ENCODE measurements around the gene GRIK4. TPM values are rescaled to one million over a fixed set of nuclear protein-coding genes. Genes with fewer than 3 reads are reported as not detected.

GRIK4 gene
- total RNA-seq, 1 donor from 2014 or later = 4.5 TPM

- peaks cover 5% of the 10 kb centered on the region for H3K27me3 Mint-ChIP-seq (ENCODE audit: unreplicated experiment)
- no peak for DNase-seq (ENCODE audit: low spot score)
- no peaks in the 10 kb centered on the region for H3K9me3 Mint-ChIP-seq (ENCODE audit: unreplicated experiment)
- TF ChIP-seq, protein P1, sequence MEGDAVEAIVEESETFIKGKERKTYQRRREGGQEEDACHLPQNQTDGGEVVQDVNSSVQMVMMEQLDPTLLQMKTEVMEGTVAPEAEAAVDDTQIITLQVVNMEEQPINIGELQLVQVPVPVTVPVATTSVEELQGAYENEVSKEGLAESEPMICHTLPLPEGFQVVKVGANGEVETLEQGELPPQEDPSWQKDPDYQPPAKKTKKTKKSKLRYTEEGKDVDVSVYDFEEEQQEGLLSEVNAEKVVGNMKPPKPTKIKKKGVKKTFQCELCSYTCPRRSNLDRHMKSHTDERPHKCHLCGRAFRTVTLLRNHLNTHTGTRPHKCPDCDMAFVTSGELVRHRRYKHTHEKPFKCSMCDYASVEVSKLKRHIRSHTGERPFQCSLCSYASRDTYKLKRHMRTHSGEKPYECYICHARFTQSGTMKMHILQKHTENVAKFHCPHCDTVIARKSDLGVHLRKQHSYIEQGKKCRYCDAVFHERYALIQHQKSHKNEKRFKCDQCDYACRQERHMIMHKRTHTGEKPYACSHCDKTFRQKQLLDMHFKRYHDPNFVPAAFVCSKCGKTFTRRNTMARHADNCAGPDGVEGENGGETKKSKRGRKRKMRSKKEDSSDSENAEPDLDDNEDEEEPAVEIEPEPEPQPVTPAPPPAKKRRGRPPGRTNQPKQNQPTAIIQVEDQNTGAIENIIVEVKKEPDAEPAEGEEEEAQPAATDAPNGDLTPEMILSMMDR (IDR thresholded peaks at IDR 0.05; ENCODE audit: unreplicated experiment) = no peak
- H3K4me3 Mint-ChIP-seq (ENCODE audit: unreplicated experiment) = no peak overlapping the region
- H3K36me3 Mint-ChIP-seq (ENCODE audit: low read depth, unreplicated experiment) = peaks cover 10% of the 10 kb centered on the region
- H3K4me1 Mint-ChIP-seq (ENCODE audit: unreplicated experiment) = peaks cover 8% of the 10 kb centered on the region
- no peak overlapping the region for H3K27ac Mint-ChIP-seq (ENCODE audit: unreplicated experiment)
These were observed 366.3 kb downstream of the GRIK4 start for GRCh38 chr11:120877746-120878365.

DNA sequence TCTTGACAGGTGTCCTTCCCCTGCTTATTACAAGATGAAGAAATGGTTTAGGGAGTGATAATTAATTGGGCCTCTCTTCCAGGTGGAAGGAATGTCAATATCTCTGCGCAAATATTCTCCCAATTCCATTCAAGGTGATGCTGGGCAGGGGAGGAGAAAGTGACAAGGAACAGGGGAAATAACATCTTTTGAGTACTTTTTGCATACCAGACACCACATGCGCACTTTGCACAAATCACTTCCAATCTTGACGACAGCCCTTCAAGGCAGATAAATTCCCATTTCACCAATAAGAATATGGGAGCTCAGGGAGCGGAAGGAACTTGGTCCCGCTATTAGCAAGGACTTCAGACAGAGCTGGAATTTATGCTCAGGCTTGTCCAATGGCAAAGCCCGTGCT, 367.2 kb downstream of the GRIK4 start:
- Mint-ChIP-seq H3K36me3 (ENCODE audit: low read depth, unreplicated experiment) (peaks cover 10% of the 10 kb centered on the region), H3K27me3 (ENCODE audit: unreplicated experiment) (peaks cover 6% of the 10 kb centered on the region), H3K4me3 (ENCODE audit: unreplicated experiment) (no peak overlapping the region), H3K4me1 (ENCODE audit: unreplicated experiment) (peaks cover 16% of the 10 kb centered on the region), H3K9me3 (ENCODE audit: unreplicated experiment) (no peaks in the 10 kb centered on the region), H3K27ac (ENCODE audit: unreplicated experiment) (no peak overlapping the region)
- no peak for DNase-seq (ENCODE audit: low spot score)
- TF ChIP-seq, protein P1 (IDR thresholded peaks at IDR 0.05; ENCODE audit: unreplicated experiment) = no peak

- no peaks in the 10 kb centered on the region for H3K9me3 Mint-ChIP-seq (ENCODE audit: unreplicated experiment)
- H3K27me3 Mint-ChIP-seq (ENCODE audit: unreplicated experiment) = peaks cover 6% of the 10 kb centered on the region
- H3K36me3 Mint-ChIP-seq (ENCODE audit: low read depth, unreplicated experiment) = peaks cover 9% of the 10 kb centered on the region
- no peak overlapping the region for H3K4me3 Mint-ChIP-seq (ENCODE audit: unreplicated experiment)
- H3K27ac Mint-ChIP-seq (ENCODE audit: unreplicated experiment) = no peak overlapping the region
- no peak for DNase-seq (ENCODE audit: low spot score)
- peaks cover 26% of the 10 kb centered on the region for H3K4me1 Mint-ChIP-seq (ENCODE audit: unreplicated experiment)
- TF ChIP-seq, protein P1 (IDR thresholded peaks at IDR 0.05; ENCODE audit: unreplicated experiment) = no peak
These were observed 369.1 kb downstream of the GRIK4 start for GRCh38 chr11:120880498-120881175.

DNA sequence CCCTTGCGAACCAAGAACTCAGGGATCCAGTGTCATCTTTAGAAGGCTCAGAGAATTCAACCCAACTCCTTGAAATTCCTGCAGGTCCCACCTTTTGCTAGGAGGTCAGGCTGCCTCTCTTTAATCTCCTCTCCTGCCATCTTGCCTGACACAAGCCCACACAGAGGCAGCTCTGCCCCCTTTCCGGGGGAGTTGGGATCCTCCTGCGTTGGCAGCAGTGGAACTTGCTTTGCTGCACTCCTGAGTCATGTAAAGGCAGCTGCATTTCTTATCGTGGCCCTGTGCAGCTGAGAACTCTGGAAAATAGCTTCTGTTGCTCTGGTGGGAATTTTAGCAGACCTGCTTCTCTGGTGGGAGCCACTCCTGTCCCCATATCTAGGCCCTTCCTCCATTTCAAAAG, 370.0 kb downstream of the GRIK4 start:
- no peaks in the 10 kb centered on the region for H3K36me3 Mint-ChIP-seq (ENCODE audit: low read depth, unreplicated experiment)
- peaks cover 4% of the 10 kb centered on the region for H3K27me3 Mint-ChIP-seq (ENCODE audit: unreplicated experiment)
- H3K9me3 Mint-ChIP-seq (ENCODE audit: unreplicated experiment) = no peaks in the 10 kb centered on the region
- no peak overlapping the region for H3K4me3 Mint-ChIP-seq (ENCODE audit: unreplicated experiment)
- H3K27ac Mint-ChIP-seq (ENCODE audit: unreplicated experiment) = no peak overlapping the region
- TF ChIP-seq, protein P1 (IDR thresholded peaks at IDR 0.05; ENCODE audit: unreplicated experiment) = no peak
- DNase-seq (ENCODE audit: low spot score) = no peak
- H3K4me1 Mint-ChIP-seq (ENCODE audit: unreplicated experiment) = peaks cover 22% of the 10 kb centered on the region

DNA sequence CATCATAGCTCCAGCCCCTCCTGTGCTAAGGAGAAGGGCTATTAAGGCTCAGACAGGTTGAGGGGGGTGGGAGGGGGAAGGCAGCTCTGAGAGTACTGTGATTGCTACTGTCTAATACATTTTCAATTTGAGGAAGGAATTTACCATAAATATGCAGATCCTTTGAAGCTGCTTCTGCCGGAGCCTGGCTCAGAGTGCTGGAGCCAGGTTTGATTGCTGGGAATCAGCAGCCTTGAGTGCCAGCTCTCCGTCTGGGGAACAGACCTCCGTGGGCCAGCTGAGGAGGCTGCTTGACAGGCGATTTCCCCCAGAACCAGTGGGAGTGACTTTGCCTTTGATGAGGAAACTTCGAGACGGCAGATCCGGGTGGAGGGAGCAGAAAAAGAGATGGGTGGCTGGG, 370.6 kb downstream of the GRIK4 start:
- TF ChIP-seq, protein P1 (IDR thresholded peaks at IDR 0.05; ENCODE audit: unreplicated experiment) = no peak
- Mint-ChIP-seq H3K4me3 (ENCODE audit: unreplicated experiment) (no peak overlapping the region), H3K4me1 (ENCODE audit: unreplicated experiment) (peaks cover 22% of the 10 kb centered on the region)

More for the DNA sequence above, 370.6 kb downstream of the GRIK4 start:
- H3K36me3 Mint-ChIP-seq (ENCODE audit: low read depth, unreplicated experiment) = no peaks in the 10 kb centered on the region
- peaks cover 4% of the 10 kb centered on the region for H3K27me3 Mint-ChIP-seq (ENCODE audit: unreplicated experiment)
- H3K9me3 Mint-ChIP-seq (ENCODE audit: unreplicated experiment) = no peaks in the 10 kb centered on the region
- no peak for DNase-seq (ENCODE audit: low spot score)
- no peak overlapping the region for H3K27ac Mint-ChIP-seq (ENCODE audit: unreplicated experiment)
